Measurements from ENCODE around the gene MRPL38.

MRPL38 gene
- total RNA-seq, result 0.28 to 2.9 (median 1.2) reads per million in 17 experiments

GRCh38 chr17:75904749-75905521 is at the start of gene MRPL38:
TSS of gene MRPL38 (minus strand) at chr17:75904884. CDS start at chr17:75904875, 9 bp downstream.
- DNase-seq, result peak; percentile 93 to 97 (median 96)

DNA sequence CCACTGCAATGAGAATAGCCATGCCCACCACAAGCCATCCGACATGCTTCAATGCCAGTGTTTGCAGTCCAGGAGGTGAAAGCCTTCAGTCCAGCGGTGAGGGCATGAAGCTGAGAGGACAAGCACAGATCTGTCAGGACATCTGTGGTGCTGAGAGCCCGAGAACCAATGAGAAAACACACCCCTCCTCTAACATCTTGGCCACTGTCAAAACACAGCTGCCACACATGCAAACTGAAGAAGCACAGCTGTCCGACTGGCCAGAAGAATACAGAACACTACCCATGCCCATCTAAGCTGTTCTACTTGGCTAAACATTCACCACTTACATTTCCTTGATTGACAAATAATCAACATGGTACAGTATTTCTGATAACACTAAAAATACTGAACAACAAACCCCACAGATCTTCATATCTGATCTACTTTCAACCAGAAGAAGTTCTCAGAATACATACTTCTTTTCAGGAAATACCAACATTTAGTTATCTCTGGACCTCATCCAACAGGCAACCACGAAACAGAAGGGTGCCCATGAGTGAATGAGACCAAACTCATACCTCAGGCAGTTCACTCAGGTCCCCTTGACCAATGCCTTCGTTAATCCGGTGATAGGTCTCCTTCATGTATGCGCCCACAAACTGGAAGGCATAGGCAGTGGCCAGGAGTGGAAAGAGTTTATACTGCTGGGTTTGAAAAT is 46.3 kb upstream of the MRPL38 start:
- no peak for DNase-seq

DNA sequence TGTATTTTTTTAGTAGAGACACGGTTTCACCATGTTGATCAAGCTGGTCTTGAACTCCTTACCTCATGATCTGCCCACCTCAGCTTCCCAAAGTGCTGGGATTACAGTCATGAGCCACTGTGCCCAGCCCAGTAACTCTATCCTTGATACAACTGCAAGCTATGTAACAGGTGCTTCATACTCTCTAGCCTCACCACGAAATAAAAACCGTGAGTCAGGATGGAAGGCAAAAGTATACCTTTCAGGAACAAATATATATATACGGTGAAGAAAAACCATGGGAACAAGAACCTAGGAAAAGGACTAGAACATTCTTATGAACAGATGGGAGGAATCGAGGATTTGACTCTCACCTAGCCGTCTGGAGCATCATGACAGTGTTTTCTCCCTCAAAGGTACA is 45.7 kb upstream of the MRPL38 start:
- DNase-seq, result no peak

DNA sequence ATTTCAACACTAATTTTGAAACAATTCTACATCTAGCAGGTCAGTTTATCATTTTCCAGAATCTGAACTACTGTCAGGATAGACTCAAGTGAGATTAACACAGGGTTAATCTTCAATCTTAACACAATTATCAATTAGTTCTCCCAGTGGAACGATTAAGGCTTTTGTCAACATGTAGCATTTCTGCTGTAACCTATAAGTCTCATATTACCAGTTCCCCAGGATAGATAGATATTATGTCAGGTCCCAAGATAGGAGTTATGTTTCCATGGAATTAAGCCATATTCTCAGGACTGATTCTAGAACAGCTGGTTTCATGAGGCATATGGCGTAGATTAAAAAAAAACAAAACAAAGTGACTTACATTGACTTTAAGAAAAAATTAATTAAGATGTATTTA is 40.5 kb upstream of the MRPL38 start:
- no peak for DNase-seq

DNA sequence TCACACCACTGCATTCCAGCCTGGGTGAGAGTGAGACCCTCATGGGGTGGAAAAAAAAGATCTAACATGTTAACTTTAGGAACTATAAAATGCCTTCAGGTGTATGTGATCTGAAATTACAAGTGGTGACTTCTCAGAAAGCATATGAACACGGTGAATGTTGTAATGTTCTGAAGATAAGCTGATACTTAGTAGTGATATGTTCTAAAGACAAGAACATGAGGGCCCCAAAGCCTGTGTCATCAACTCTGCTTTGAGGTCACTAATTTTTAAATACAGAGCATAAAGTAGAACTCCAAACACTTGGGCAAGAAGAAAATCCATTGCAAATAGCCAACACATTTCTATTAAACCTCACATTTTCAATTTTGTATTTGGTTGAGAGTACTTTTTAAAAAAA is 38.8 kb upstream of the MRPL38 start:
- no peak for DNase-seq

GRCh38 chr17:75942473-75942872 is 37.8 kb upstream of the MRPL38 start:
- no peak for DNase-seq

GRCh38 chr17:75941442-75941819 is 36.7 kb upstream of the MRPL38 start:
- no peak for DNase-seq

GRCh38 chr17:75940727-75941441 is 36.2 kb upstream of the MRPL38 start, which contains the start of gene FBF1:
TSS of gene FBF1 (minus strand) at chr17:75941042. CDS start at chr17:75938149, 2,893 bp downstream.
- DNase-seq, result peak; percentile 97 to 98 (median 98)

GRCh38 chr17:75937652-75938051 is 33.0 kb upstream of the MRPL38 start:
- no peak for DNase-seq

DNA sequence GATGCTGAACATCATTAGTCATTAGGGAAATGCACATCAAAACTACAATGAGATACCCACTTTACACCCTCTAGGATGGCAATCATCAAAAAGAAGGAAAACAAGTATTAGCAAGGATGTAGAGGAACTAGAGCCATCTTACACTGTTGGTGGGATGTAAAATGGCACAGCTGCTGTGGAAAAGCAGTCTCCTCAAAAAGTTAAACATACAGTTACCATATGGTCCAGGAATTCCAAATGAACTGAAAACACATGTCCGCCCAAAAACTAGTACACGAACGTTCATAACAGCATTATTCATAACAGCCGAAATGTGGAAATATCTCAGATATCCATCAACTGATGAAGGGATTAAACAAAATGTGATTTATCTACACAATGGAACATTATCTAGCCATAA is 29.1 kb upstream of the MRPL38 start:
- no peak for DNase-seq

- no peak for DNase-seq
Measured at GRCh38 chr17:75932852-75933251, 28.2 kb upstream of the MRPL38 start.

DNA sequence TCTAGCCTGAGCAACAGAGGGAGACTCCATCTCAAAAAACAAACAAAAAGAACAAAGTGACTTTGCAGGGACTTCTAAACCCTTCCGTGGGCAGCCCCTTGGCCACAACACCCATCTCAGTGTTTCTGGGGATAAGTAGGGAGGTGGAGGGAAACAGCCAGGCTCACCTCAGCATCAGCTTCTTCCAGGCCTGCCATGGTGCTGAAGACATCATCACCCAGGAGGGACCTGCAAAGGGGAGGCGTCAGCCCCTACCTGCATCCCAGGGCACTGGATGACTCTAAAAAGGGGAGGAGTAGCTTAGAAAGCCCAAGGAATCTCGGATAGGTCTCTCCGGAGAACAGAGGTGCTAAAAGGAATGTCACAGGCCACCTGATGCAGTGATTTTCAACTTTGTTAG is 26.4 kb upstream of the MRPL38 start:
- no peak for DNase-seq

DNA sequence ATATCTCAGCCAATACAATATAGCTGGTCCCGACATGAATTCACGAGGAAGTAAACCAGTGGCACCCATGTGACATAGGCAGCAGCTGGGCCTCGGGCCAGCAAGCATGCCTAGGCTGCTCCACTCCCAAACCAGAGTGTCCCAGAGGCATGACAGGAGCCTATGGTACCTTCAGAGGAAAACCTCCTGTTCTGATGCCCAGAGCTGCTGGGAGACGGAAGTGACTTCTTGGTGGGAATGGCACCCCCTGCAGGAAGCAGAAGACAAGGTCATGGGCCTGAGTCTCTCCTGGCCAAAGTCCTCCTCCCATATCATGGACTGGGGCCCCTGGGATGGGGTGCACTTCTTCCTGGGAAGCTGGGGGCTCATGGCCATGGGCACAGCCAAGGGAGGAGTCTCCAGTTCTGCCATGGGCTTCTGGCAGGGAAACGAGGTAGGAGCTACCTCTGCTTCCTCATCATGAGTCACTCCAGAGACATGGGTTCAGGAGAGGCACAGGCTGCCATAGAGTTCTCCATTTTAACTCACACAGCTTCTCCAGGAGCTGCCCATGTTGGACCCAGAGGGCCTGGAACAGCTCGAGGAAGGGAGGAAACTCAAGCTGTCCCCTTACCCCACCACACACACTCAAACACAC is 22.7 kb upstream of the MRPL38 start:
- DNase-seq, result peak; percentile 11 to 68 (median 58)

- DNase-seq, result no peak
Measured at GRCh38 chr17:75926456-75926855, 21.8 kb upstream of the MRPL38 start.

- no peak for DNase-seq
Measured at GRCh38 chr17:75925912-75926311, 21.2 kb upstream of the MRPL38 start.

DNA sequence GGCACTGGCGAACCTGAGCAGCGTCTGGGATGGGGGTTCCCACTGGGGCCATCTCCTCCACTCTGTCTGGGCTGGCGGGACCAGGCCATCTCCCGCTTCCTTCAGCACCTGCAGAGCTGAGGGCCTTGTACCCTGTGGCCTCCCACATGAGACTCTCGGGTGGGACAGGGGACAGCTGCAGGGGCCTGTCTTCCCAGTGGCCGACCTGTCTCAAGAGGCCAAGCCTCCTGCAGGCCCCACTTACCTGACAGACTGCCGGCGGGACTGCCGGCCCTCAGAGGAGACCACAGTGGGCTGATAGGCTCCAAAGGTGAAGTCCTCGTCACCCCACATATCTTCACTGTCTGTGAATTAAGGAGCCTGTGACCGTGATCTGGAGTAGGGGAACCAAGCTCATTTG is 20.4 kb upstream of the MRPL38 start:
- DNase-seq, result no peak

DNA sequence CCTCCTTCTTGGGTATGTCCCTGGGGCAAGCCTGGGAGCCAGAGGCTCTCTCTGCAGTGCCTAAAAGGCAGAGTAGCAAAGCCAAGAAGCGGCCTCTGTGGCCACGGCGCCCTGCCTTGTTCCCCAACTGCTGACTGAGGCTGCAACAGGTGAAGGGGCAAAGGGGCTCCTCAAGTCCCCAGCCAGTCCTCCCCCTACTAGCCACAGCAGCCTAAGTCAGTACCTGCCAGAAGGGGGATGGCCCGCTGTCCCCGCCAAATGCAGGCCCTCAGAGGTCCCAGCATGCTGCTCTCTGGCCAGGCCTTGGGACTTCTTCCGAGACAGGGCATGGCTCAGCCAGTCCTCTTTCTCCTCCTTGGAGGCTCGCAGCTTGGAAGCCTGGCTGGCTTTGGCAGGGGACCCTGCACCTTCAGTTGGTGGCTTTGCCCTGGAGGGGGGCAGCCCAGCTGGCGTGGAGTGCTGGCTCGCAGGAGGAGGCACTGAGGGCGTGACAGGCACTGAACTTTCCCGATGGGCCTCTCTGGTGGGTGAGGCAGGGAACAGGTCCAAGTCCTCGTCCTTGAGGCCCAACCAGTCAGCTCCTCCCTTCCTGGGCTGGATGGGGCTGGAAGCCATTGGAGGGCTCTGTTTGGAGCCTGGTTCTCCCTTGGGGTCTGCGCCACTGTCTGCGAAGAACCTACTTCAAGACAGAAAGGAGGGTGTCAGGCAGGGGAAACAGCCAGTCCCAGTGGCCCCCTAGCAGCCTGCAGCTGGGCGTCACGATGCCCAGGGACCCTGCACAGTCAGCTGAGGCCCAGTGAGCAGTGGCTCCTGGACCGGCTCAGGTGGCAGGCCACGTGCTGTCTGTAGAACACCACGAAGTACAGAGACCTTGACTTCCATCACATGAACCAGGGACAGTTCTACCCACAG is 18.5 kb upstream of the MRPL38 start:
- no peak for DNase-seq

DNA sequence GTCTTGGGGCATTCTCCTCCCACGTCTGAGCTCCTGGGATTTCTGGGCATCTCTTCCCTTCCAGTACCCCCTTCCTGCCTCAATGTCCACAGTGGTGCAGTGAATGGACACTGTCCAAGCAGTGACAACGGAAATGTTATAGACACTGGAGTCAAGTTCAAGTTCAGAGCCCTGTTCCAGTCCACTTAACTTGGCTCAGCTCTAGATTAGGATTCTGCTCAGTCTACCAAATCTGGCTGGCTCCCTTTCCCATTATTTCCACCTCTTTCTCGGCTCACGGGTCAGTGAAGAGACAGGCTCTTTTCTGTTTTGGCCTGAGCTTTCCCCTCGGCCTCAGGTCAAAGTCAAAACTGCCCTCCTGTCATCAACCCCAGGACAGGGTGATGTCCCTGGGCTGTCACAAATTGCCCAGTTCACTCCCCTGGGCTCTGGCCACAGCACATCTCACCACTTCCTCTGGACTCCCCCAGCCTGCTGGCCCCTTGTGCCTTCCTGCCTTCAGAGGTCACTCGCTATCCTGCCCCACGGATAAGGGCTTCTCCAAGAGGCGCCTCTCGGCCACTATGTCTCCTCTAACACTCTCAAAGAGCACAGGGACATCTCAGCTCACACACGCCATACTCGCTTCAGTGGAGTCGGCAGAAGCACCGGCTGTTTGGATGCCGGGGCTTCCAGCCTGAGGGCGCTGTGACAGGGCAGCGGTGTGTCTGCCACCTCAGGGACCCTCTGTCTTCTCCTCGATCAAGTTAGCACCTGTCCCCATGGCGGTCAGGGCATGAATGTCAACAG is 17.7 kb upstream of the MRPL38 start:
- no peak for DNase-seq

DNA sequence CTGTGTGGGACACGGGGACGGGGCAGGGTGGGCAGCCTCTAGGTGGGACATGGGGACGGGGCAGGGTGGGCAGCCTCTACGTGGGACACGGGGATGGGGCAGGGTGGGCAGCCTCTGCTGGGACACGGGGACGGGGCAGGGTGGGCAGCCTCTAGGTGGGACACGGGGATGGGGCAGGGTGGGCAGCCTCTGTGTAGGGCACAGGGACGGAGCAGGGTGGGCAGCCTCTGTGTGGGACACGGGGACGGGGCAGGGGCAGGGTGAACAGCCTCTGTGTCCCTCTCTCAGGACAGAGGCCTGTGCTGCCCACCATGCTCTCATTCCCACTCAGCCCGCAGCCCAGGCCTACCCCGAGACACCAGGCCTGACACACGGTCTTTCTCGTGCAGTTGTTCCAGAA is 16.9 kb upstream of the MRPL38 start:
- no peak for DNase-seq

DNA sequence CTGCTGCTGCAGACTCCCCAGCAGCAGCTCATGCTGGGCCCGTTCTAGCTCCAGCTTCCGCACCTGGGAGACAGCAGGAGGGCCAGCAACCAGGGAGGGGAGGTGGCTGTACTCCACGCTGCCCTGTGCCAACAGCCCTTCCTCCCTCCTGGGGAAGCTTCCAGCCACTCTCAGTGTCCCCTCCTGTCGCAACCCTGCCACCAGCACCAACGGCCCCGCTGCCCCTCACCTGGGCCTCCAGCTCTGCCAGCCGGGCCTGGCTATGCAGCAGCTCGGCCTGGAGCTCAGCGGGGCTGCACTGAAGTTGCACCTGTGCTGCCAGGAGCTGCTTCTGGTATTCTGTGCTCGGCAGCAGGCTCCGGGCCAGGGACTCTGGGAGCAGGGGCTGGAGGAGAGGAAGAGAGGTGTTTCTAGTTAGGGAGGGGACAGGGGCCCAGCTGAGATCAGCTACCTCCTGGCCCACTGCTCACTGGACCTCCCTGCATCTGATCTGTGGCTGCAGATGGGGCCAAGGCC is 15.4 kb upstream of the MRPL38 start:
- DNase-seq, result no peak

- no peak for DNase-seq
Measured at GRCh38 chr17:75919611-75920010, 14.9 kb upstream of the MRPL38 start.
